Forelimb muscle (tissue), 1 donor: ENCODE data around the gene KRTAP5-10. TPM values are rescaled to one million over a fixed set of nuclear protein-coding genes. Genes with fewer than 3 reads are reported as not detected.
"Not testable (repeated sequence)": the region's sequence is repeated elsewhere in the genome, so short reads cannot be mapped to it uniquely, and the experiment has no call there.

Source experiments
- DNase-seq: peaks from one replicate; pipeline ENCODE4 v3.0.0-alpha.2; 2013; ENCODE audit warnings: low read depth
- polyA plus RNA-seq: library from polyadenylated mRNA; unstranded; fragments of 120-200 nt; gene quantifications from one replicate; pipeline ENCODE4 v1.2.1, GENCODE V29; 2013; ENCODE audit not compliant: insufficient read length

KRTAP5-10 gene
- polyA plus RNA-seq, 1 donor, result not detected

- no peak for DNase-seq
These were observed 7.4 kb downstream of the KRTAP5-10 start for GRCh38 chr11:71572811-71573210.

GRCh38 chr11:71574418-71574817, 9.1 kb downstream of the KRTAP5-10 start:
- no peak for DNase-seq

- DNase-seq, result no peak
These were observed 10.5 kb downstream of the KRTAP5-10 start for GRCh38 chr11:71575723-71576424.

- not testable (repeated sequence) for DNase-seq
These were observed 11.5 kb downstream of the KRTAP5-10 start for GRCh38 chr11:71576688-71577465.

- no peak for DNase-seq
These were observed 12.2 kb downstream of the KRTAP5-10 start for GRCh38 chr11:71577469-71578004.

GRCh38 chr11:71579513-71579912, 14.2 kb downstream of the KRTAP5-10 start:
- DNase-seq, result not testable (repeated sequence)

- DNase-seq, result peak; percentile 19
These were observed 15.0 kb downstream of the KRTAP5-10 start for GRCh38 chr11:71580057-71581003.

- DNase-seq, result no peak
These were observed 16.5 kb downstream of the KRTAP5-10 start for GRCh38 chr11:71581826-71582225.

- DNase-seq, result no peak
These were observed 17.0 kb downstream of the KRTAP5-10 start, which contains the start of gene KRTAP5-11 for GRCh38 chr11:71582309-71582895. TSS of gene KRTAP5-11 (minus strand) at chr11:71582875. CDS start at chr11:71582837, 38 bp downstream.

- DNase-seq, result not testable (repeated sequence)
These were observed 17.6 kb downstream of the KRTAP5-10 start for GRCh38 chr11:71582969-71583368.

- DNase-seq, result not testable (repeated sequence)
These were observed 20.3 kb downstream of the KRTAP5-10 start for GRCh38 chr11:71585673-71586072.

GRCh38 chr11:71588314-71588713, 23.0 kb downstream of the KRTAP5-10 start:
- DNase-seq, result not testable (repeated sequence)

- DNase-seq, result not testable (repeated sequence)
These were observed 23.6 kb downstream of the KRTAP5-10 start for GRCh38 chr11:71588822-71589545.

GRCh38 chr11:71589546-71589920, 24.2 kb downstream of the KRTAP5-10 start:
- DNase-seq, result not testable (repeated sequence)

- not testable (repeated sequence) for DNase-seq
These were observed 37.9 kb downstream of the KRTAP5-10 start for GRCh38 chr11:71603221-71603620.

GRCh38 chr11:71604798-71605488, 39.6 kb downstream of the KRTAP5-10 start:
- DNase-seq, result not testable (repeated sequence)

- not testable (repeated sequence) for DNase-seq
These were observed 41.6 kb downstream of the KRTAP5-10 start for GRCh38 chr11:71606853-71607519.

- not testable (repeated sequence) for DNase-seq
These were observed 42.3 kb downstream of the KRTAP5-10 start for GRCh38 chr11:71607520-71608216.
